ENCODE data around the gene SLC8B1.

DNA sequence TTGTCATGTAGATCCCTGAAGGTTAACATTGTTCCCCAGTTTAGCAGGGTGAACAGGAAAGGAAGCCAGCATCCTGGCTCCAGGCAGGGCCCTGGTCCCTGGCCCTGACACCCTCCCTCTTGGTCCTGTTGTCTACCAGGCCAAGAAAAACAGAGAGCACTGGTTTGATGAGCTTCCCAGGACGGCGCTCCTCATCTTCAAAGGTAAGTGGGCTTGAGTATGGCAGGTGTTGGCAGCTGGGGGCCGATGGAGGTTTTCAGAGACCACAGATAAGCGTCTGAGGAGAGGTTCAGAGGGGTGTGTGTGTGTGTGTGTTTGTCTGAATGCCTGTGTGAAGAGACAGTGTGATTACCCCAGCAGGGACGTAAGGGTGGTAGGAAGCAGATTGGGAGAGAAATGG lies 56.3 kb downstream of the SLC8B1 start:
- TF ChIP-seq POLR2A (IDR thresholded peaks at IDR 0.05; ENCODE audit: low read length) (no peak), GATA1 (IDR thresholded peaks at IDR 0.05; ENCODE audit: low read depth, low read length) (no peak)
